Endothelial cell of umbilical vein (primary cell): Measurements from ENCODE around the gene ATG13. TPM values are rescaled to one million over a fixed set of nuclear protein-coding genes. Genes with fewer than 3 reads are reported as not detected.

Experiments used
- BruUV-seq: library from RNA; stranded (reverse); fragments of 400-500 nt; replicated peaks from 2 replicates; lab custom pipeline; 2021; lab: Mats Ljungman, UMichigan
- CTCF ChIA-PET: fragments of 300-600, 350-600 bp; sonication (Branson Sonifier 250); formaldehyde crosslinking; loops from one replicate; lab custom pipeline; 2021; ENCODE audit warnings: antibody characterized with exemption, inconsistent platforms; lab: Charles Lee
- POLR2A ChIA-PET: fragments of 300-600, 350-600 bp; sonication (Branson Sonifier 250); formaldehyde crosslinking; loops from one replicate; lab custom pipeline; 2021; ENCODE audit warnings: antibody characterized with exemption, inconsistent platforms; lab: Charles Lee
- DNase-seq: peaks from one replicate; pipeline ENCODE4 v3.0.0-alpha.2; 2011; ENCODE audit warnings: low read depth, low spot score
- FAIRE-seq: peaks from 2 replicates; lab custom pipeline; 2011; peaks lifted over from hg19 to GRCh38; lab: Jason Lieb, UNC
- H2AFZ ChIP-seq: 2 replicates; pipeline ENCODE4 v1.6.0; 2012; ENCODE audit warnings: low read depth, low read length, control low read depth, inconsistent platforms
- H3K27ac ChIP-seq: 2 replicates; pipeline ENCODE4 v1.5.1; 2011; ENCODE audit warnings: low read depth, mild to moderate bottlenecking, control low read depth, low read length, moderate library complexity; ENCODE audit not compliant: insufficient read depth
- H3K27me3 ChIP-seq, 2 experiments: 2 replicates each; pipeline versions ENCODE4 v1.6.0 to v1.6.1; 2011; ENCODE audit warnings: low read length in 2 of 2, mixed read lengths in 1 of 2; ENCODE audit not compliant: control insufficient read depth in 2 of 2, insufficient read depth in 2 of 2
- H3K36me3 ChIP-seq, 2 experiments: 2 replicates in 1 of 2; 3 replicates in 1 of 2; pipeline ENCODE4 v1.5.1; 2011; ENCODE audit warnings: low read length in 2 of 2, mild to moderate bottlenecking in 1 of 2, moderate library complexity in 1 of 2; ENCODE audit not compliant: control insufficient read depth in 2 of 2, insufficient read depth in 2 of 2; ENCODE audit errors: extremely low read depth in 1 of 2
- H3K4me1 ChIP-seq: 3 replicates; pipeline ENCODE4 v1.5.1; 2011; ENCODE audit warnings: mild to moderate bottlenecking, low read length; ENCODE audit not compliant: control insufficient read depth, insufficient read depth; ENCODE audit errors: extremely low read depth
- H3K4me2 ChIP-seq: 2 replicates; pipeline ENCODE4 v1.6.1; 2011; ENCODE audit warnings: low read length, control low read depth, mixed read lengths; ENCODE audit not compliant: insufficient read depth
- H3K4me3 ChIP-seq, 3 experiments: fragments of 200-600 bp in 1 of 3; sonication (generic), shearing (Covaris generic) in 1 of 3; replicated peaks in 1 of 3; 2 replicates each; pipeline ENCODE4 v1.5.1; 2011 to 2016; ENCODE audit warnings: control low read depth in 3 of 3, low read length in 3 of 3, mild to moderate bottlenecking in 2 of 3, inconsistent platforms in 1 of 3, low read depth in 1 of 3, moderate library complexity in 1 of 3; ENCODE audit not compliant: insufficient read depth in 1 of 3
- H3K79me2 ChIP-seq: 2 replicates; pipeline ENCODE4 v1.6.0; 2012; ENCODE audit warnings: low read length, inconsistent platforms; ENCODE audit not compliant: control insufficient read depth, insufficient read depth
- H3K9ac ChIP-seq: replicated peaks from 2 replicates; pipeline ENCODE3; 2011; ENCODE audit warnings: low read length, control low read depth; ENCODE audit not compliant: insufficient read depth; ENCODE audit errors: extremely low read depth
- H3K9me1 ChIP-seq: replicated peaks from 3 replicates; pipeline ENCODE4 v1.6.0; 2011; ENCODE audit warnings: mild to moderate bottlenecking, low read length; ENCODE audit not compliant: control insufficient read depth, insufficient read depth; ENCODE audit errors: extremely low read depth
- H3K9me3 ChIP-seq: replicated peaks from 2 replicates; pipeline ENCODE4 v1.5.1; 2012; ENCODE audit warnings: low read length, inconsistent platforms; ENCODE audit not compliant: control insufficient read depth, insufficient read depth
- H4K20me1 ChIP-seq: replicated peaks from 2 replicates; pipeline ENCODE3; 2011; ENCODE audit warnings: mild to moderate bottlenecking, low read length; ENCODE audit not compliant: control insufficient read depth, insufficient read depth; ENCODE audit errors: extremely low read depth
- CTCF ChIP-seq, 2 donors: IDR thresholded peaks; 1 replicate in 1 of 2; 2 replicates in 1 of 2; pipeline ENCODE4 v1.5.1; 2011; ENCODE audit warnings: low read length in 2 of 2, mild to moderate bottlenecking in 2 of 2, moderate library complexity in 2 of 2, control low read depth in 1 of 2, inconsistent platforms in 1 of 2, low read depth in 1 of 2; ENCODE audit not compliant: insufficient read depth in 1 of 2; ENCODE audit errors: extremely low read depth in 1 of 2
- FOS ChIP-seq: IDR thresholded peaks from 2 replicates; pipeline ENCODE4 v1.6.1; 2011; ENCODE audit warnings: mild to moderate bottlenecking, low read length, moderate library complexity, borderline replicate concordance; ENCODE audit not compliant: insufficient read depth
- GATA2 ChIP-seq: IDR thresholded peaks from 2 replicates; pipeline ENCODE4 v1.7.0; 2011; ENCODE audit warnings: low read depth, mild to moderate bottlenecking, moderate library complexity, mixed read lengths, low read length; ENCODE audit not compliant: insufficient read length, insufficient read depth
- JUN ChIP-seq: IDR thresholded peaks from 2 replicates; pipeline ENCODE4 v1.6.1; 2011; ENCODE audit warnings: borderline replicate concordance, low read depth; ENCODE audit not compliant: insufficient read length, insufficient read depth
- MYC ChIP-seq: IDR thresholded peaks from one replicate; pipeline ENCODE4 v1.6.1; 2011; ENCODE audit warnings: mild to moderate bottlenecking, low read depth, low read length
- POLR2A ChIP-seq: IDR thresholded peaks from 2 replicates; pipeline ENCODE4 v1.6.1; 2012; ENCODE audit warnings: low read depth, mild to moderate bottlenecking, control low read depth, low read length
- dilution Hi-C: fragments of 300-500 bp; cut with MboI; formaldehyde crosslinking; loops from one replicate; pipeline ENCODE4 v1.15.0; 2019; ENCODE audit warnings: low sequenced_read_pairs; ENCODE audit not compliant: extremely low pct_ligation_motif_present
- intact Hi-C: fragments of 100-400 bp; cut with micrococcal nuclease; formaldehyde crosslinking; loops from one replicate; pipeline ENCODE4 v1.10.0; 2022
- polyA plus RNA-seq, 4 experiments: library from polyadenylated mRNA; depleted of rRNA in 3 of 4; stranded (reverse) in 3 of 4; unstranded in 1 of 4; fragments of >200 nt; gene quantifications; 2 replicates each; pipeline versions ENCODE4 v1.2.1 to v1.2.3, GENCODE V29; 2011 to 2012; ENCODE audit warnings: missing spikeins in 1 of 4
- total RNA-seq: library from RNA; stranded (reverse); gene quantifications from 2 replicates; pipeline ENCODE4 v1.2.3, GENCODE V29; 2021

ATG13 gene
- total and polyA plus RNA-seq, 2 donors (not counting 3 experiments of a cell fraction or from before 2014, with no cell fraction given) = 60.1 to 66.5 TPM

- no peak overlapping the region for H3K4me2 ChIP-seq
- no peak overlapping the region for H3K27ac ChIP-seq
- BruUV-seq = no TSS peak
- no peaks in the 10 kb centered on the region for H3K27me3 ChIP-seq
- no peaks in the 10 kb centered on the region for H3K9me3 ChIP-seq
- intact Hi-C loops = no loop called here
- H3K36me3 ChIP-seq = peaks cover 0 to 5% of the 10 kb centered on the region in 2 experiments
- H3K4me3 ChIP-seq = no peak overlapping the region
- ChIA-PET CTCF (no interaction called here), POLR2A (interaction anchor here (0.7 kb wide), 1 partner anchor 62 kb away, joined by 3 read pairs; no protein-coding TSS in a partner anchor)
- FAIRE-seq (no peak), DNase-seq (no peak)
- dilution Hi-C loops = no loop called here
- H3K79me2 ChIP-seq = no peaks in the 10 kb centered on the region
- no peaks in the 10 kb centered on the region for H4K20me1 ChIP-seq
- TF ChIP-seq MYC (no peak), GATA2 (no peak), JUN (no peak), POLR2A (no peak), FOS (no peak), CTCF (IDR thresholded peaks at IDR 0.05; ENCODE audit: extremely low read depth in 1 of 2, insufficient read depth in 1 of 2, low read depth in 1 of 2, low read length in 2 of 2) (no peak)
- peaks cover 3% of the 10 kb centered on the region for H3K4me1 ChIP-seq
- H3K9ac ChIP-seq = no peak overlapping the region
- no peaks in the 10 kb centered on the region for H3K9me1 ChIP-seq
- H2AFZ ChIP-seq = no peak overlapping the region
Observed at GRCh38 chr11:46711303-46711702, 94.0 kb downstream of the ATG13 start.
